ENCODE measurements around the gene EHD2.
"Not testable (repeated sequence)": the region's sequence is repeated elsewhere in the genome, so short reads cannot be mapped to it uniquely, and the experiment has no call there.

Gene EHD2

GRCh38 chr19:47716270-47716937, 3.2 kb downstream of the EHD2 start:
- no peak for DNase-seq

DNA sequence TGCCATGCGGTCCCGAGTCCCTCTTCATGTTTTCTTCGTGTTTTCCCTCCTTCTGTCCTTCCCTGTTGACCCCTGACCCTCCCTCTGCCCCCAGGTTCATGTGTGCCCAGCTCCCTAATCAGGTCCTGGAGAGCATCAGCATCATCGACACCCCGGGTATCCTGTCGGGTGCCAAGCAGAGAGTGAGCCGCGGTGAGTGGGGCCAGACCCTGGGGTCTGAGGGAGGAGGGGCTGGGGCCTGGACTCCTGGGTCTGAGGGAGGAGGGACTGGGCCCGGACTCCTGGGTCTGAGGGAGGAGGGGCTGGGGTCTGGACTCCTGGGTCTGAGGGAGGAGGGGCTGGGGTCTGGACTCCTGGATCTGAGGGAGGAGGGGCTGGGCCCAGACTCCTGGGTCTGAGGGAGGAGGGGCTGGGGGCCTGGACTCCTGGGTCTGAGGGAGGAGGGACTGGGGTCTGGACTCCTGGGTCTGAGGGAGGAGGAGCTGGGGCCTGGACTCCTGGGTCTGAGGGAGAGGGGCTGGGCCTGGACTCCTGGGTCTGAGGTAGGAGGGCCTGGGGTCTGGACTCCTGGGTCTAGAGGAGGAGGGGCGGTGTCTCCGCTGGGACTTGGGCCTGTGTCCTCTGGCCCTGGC, 5.3 kb downstream of the EHD2 start:
- DNase-seq: not testable (repeated sequence)

- DNase-seq: no peak
Measured at GRCh38 chr19:47719047-47719859, 6.0 kb downstream of the EHD2 start.

GRCh38 chr19:47720669-47721422, 7.6 kb downstream of the EHD2 start:
- DNase-seq: no peak

- DNase-seq: no peak
Measured at GRCh38 chr19:47723581-47723940, 10.3 kb downstream of the EHD2 start.

GRCh38 chr19:47725759-47726401, 12.7 kb downstream of the EHD2 start:
- DNase-seq: no peak

DNA sequence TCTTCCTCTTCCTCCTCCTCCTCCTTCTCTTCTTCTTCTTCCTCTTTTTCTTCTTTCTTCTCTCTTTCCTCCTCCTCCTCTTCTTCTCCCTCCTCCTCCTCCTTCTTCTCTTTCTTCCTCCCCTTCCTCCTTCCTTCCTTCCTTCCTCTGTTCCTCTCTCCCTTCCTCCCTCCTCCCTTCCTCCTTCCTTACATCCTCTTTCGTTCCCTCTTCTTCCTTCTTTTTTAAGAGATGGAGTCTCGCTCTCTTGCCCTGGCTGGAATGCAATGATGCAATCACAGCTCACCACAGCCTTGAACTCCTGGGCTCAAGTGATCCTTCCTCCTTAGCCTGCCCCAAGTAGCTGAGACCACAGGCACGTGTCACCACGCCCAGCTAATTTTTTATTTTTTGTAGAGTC, 13.2 kb downstream of the EHD2 start:
- no peak for DNase-seq

- DNase-seq: not testable (repeated sequence)
Measured at GRCh38 chr19:47728295-47728694, 15.1 kb downstream of the EHD2 start.

- no peak for DNase-seq
Measured at GRCh38 chr19:47729468-47729798, 16.2 kb downstream of the EHD2 start.

- peak; percentile 14 for DNase-seq
Measured at GRCh38 chr19:47729799-47730520, 16.7 kb downstream of the EHD2 start.

GRCh38 chr19:47730521-47730889, 17.3 kb downstream of the EHD2 start:
- DNase-seq: no peak

- no peak for DNase-seq
Measured at GRCh38 chr19:47730910-47731309, 17.7 kb downstream of the EHD2 start.

GRCh38 chr19:47735131-47735530, 21.9 kb downstream of the EHD2 start:
- no peak for DNase-seq

DNA sequence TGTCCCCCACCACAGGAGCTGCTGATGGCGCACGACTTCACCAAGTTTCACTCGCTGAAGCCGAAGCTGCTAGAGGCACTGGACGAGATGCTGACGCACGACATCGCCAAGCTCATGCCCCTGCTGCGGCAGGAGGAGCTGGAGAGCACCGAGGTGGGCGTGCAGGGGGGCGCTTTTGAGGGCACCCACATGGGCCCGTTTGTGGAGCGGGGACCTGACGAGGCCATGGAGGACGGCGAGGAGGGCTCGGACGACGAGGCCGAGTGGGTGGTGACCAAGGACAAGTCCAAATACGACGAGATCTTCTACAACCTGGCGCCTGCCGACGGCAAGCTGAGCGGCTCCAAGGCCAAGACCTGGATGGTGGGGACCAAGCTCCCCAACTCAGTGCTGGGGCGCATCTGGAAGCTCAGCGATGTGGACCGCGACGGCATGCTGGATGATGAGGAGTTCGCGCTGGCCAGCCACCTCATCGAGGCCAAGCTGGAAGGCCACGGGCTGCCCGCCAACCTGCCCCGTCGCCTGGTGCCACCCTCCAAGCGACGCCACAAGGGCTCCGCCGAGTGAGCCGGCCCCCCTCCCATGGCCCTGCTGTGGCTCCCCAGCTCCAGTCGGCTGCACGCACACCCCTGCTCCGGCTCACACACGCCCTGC, 27.8 kb downstream of the EHD2 start:
- DNase-seq: no peak

DNA sequence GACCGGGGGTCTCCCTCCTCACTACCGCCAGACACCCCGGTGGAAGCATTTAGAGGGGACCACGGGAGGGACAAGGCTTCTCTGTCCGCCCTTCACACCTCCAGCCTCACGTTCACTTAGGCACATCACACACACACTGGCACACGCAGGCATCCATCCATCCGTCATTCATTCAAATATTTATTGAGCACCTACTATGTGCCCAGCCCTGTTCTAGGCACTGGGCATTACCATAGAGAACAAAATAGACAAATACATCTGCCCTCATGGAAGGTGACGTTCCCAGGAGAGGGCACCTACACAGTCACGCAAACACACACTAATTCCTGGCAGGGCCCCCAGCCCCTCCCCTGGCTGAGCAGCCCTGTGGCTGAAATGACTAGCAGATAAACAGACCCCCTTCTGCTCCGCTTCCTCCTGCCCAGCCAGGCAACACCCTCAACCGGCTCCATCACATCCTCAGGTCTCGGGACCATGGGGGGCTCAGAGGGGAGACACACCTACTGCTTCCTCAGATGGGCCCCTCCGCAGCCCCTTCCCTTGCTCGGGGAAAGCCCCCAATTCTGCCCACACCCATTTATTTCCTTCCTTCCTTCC, 28.4 kb downstream of the EHD2 start:
- no peak for DNase-seq

GRCh38 chr19:47742634-47743033, 29.4 kb downstream of the EHD2 start:
- DNase-seq: no peak

DNA sequence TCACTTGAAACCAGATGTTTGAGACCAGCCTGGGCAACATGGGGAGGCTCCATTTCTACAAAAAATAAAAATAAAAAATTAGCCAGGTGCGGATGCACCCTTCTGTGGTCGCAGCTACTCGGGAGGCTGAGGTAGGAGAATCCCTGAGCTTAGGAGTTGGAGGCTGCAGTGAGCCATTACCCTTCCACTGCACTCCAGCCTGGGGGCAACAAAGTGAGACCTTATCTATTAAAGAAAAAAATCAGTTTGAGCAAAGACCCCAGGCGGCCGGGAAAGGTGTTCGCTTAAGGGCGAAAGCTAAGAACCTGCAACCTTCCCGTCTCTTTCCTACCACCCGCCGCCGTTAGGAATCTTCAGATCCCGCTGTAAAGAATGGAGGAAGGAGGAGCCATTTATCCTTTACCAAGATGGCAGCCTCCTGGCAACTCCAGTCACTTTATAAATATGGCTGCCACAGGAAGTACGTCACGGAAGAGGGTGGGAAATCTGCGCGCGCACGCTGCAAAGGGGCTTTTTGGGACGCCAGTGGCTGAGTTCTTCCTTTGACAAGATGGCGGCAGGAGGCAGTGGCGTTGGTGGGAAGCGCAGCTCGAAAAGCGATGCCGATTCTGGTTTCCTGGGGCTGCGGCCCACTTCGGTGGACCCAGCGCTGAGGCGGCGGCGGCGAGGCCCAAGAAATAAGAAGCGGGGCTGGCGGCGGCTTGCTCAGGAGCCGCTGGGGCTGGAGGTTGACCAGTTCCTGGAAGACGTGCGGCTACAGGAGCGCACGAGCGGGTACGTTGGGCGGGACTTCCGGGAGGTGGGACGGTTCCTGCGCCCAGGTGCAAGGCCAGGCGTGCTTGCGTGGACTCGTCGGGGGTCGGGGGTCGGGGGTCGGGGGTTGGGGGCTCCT, 32.0 kb downstream of the EHD2 start, which contains the start of gene NOP53:
TSS of gene NOP53 (plus strand) at position 537 of the 892 bp plus-strand sequence. CDS start at position 551, 14 bp downstream.
- peak; percentile 98 for DNase-seq

DNA sequence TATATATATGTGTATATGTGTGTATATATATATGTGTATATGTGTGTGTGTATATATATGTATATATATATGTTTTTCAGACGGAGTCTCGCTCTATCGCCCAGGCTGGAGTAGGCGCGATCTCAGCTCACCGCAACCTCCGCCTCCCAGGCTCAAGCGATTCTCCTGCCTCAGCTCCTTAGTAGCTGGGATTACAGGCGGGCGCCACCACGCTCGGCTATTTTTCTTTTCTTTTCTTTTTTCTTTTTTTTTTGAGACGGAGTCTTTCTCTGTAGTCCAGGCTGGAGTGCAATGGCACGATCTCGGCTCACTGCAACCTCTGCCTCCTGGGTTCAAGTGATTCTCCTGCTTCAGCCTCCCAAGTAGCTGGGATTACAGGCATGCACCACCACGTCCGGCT, 32.9 kb downstream of the EHD2 start:
- DNase-seq: not testable (repeated sequence)

GRCh38 chr19:47749326-47749725, 36.1 kb downstream of the EHD2 start:
- no peak for DNase-seq

GRCh38 chr19:47750752-47751151, 37.5 kb downstream of the EHD2 start:
- no peak for DNase-seq
